Activated naive CD4-positive, alpha-beta T cell treated with anti-CD3 and anti-CD28 coated beads for 36 hours (primary cell): Measurements from ENCODE around the gene ANKIB1. TPM values are rescaled to one million over a fixed set of nuclear protein-coding genes. Genes with fewer than 3 reads are reported as not detected.
"Not testable (repeated sequence)": the region's sequence is repeated elsewhere in the genome, so short reads cannot be mapped to it uniquely, and the experiment has no call there.

ENCODE experiments used
- CTCF ChIA-PET: fragments of 350-600 bp; sonication (Branson Sonifier 250); formaldehyde crosslinking; loops from one replicate; lab custom pipeline; 2021; ENCODE audit warnings: antibody characterized with exemption; lab: Charles Lee
- DNase-seq: peaks from one replicate; pipeline ENCODE4 v3.0.0-alpha.2; 2020
- H3K27ac Mint-ChIP-seq: one replicate; pipeline ENCODE4 v1.8.0; 2021; ENCODE audit warnings: mild to moderate bottlenecking, mixed read lengths
- H3K27me3 Mint-ChIP-seq: one replicate; pipeline ENCODE4 v1.8.0; 2021; ENCODE audit warnings: low read depth, mixed read lengths
- H3K36me3 Mint-ChIP-seq: one replicate; pipeline ENCODE4 v1.8.0; 2021; ENCODE audit warnings: low read depth, mixed read lengths
- H3K4me1 Mint-ChIP-seq: one replicate; pipeline ENCODE4 v1.8.0; 2021; ENCODE audit warnings: low read depth, mixed read lengths
- H3K4me3 Mint-ChIP-seq: one replicate; pipeline ENCODE4 v1.8.0; 2021; ENCODE audit warnings: mild to moderate bottlenecking, moderate library complexity, mixed read lengths
- H3K9me3 Mint-ChIP-seq: one replicate; pipeline ENCODE4 v1.8.0; 2021; ENCODE audit warnings: mixed read lengths
- intact Hi-C: fragments of 100-400 bp; cut with micrococcal nuclease; formaldehyde crosslinking; loops from one replicate; pipeline ENCODE4 v1.15.1; 2023
- total RNA-seq, 2 experiments: library from RNA; stranded (reverse); gene quantifications; one replicate each; pipeline ENCODE4 v1.2.3, GENCODE V29; 2021

The ANKIB1 gene
- total RNA-seq, 2 experiments from 2014 or later: 37.9 to 38.4 TPM

GRCh38 chr7:92336662-92337340, 91.0 kb downstream of the ANKIB1 start:
- intact Hi-C loops: no loop called here
- peaks cover 15% of the 10 kb centered on the region for H3K36me3 Mint-ChIP-seq
- H3K4me1 Mint-ChIP-seq: no peaks in the 10 kb centered on the region
- CTCF ChIA-PET: interaction anchor here (1.2 kb wide), 1 partner anchor 54 kb away, joined by 3 read pairs; no protein-coding TSS in a partner anchor
- H3K27ac Mint-ChIP-seq: no peak overlapping the region
- DNase-seq: no peak
- no peaks in the 10 kb centered on the region for H3K27me3 Mint-ChIP-seq
- H3K9me3 Mint-ChIP-seq: peaks cover 2% of the 10 kb centered on the region
- no peak overlapping the region for H3K4me3 Mint-ChIP-seq

GRCh38 chr7:92340016-92340415, 94.2 kb downstream of the ANKIB1 start:
- intact Hi-C loops: no loop called here
- Mint-ChIP-seq H3K27me3 (no peaks in the 10 kb centered on the region), H3K4me3 (no peak overlapping the region)

GRCh38 chr7:92343714-92344113, 97.9 kb downstream of the ANKIB1 start:
- no peak overlapping the region for H3K27ac Mint-ChIP-seq
- no peak overlapping the region for H3K4me3 Mint-ChIP-seq
- no peak for DNase-seq
- H3K9me3 Mint-ChIP-seq: no peaks in the 10 kb centered on the region
- CTCF ChIA-PET: interaction anchor here (1.2 kb wide), 1 partner anchor 49 kb away, joined by 3 read pairs; no protein-coding TSS in a partner anchor
- H3K36me3 Mint-ChIP-seq: peaks cover 7% of the 10 kb centered on the region
- intact Hi-C loops: no loop called here
- no peaks in the 10 kb centered on the region for H3K27me3 Mint-ChIP-seq
- H3K4me1 Mint-ChIP-seq: no peaks in the 10 kb centered on the region

More at GRCh38 chr7:92340016-92340415, 94.2 kb downstream of the ANKIB1 start:
- H3K27ac Mint-ChIP-seq: no peak overlapping the region
- peaks cover 7% of the 10 kb centered on the region for H3K36me3 Mint-ChIP-seq
- CTCF ChIA-PET: no interaction called here
- DNase-seq: no peak
- H3K9me3 Mint-ChIP-seq: peaks cover 2% of the 10 kb centered on the region
- H3K4me1 Mint-ChIP-seq: no peaks in the 10 kb centered on the region

- Mint-ChIP-seq H3K36me3 (peaks cover 19% of the 10 kb centered on the region), H3K9me3 (no peaks in the 10 kb centered on the region), H3K27me3 (no peaks in the 10 kb centered on the region), H3K4me1 (no peaks in the 10 kb centered on the region), H3K27ac (no peak overlapping the region), H3K4me3 (no peak overlapping the region)
- intact Hi-C loops: no loop called here
- CTCF ChIA-PET: no interaction called here
- DNase-seq: no peak
These were observed 106.2 kb downstream of the ANKIB1 start for GRCh38 chr7:92352009-92352408.

GRCh38 chr7:92354214-92354613, 108.4 kb downstream of the ANKIB1 start:
- DNase-seq: no peak
- Mint-ChIP-seq H3K27me3 (no peaks in the 10 kb centered on the region), H3K27ac (no peak overlapping the region), H3K4me3 (no peak overlapping the region), H3K9me3 (no peaks in the 10 kb centered on the region), H3K36me3 (peaks cover 27% of the 10 kb centered on the region), H3K4me1 (no peaks in the 10 kb centered on the region)
- CTCF ChIA-PET: interaction anchor here (0.5 kb wide), 1 partner anchor 687 kb away, joined by 3 read pairs; no protein-coding TSS in a partner anchor
- intact Hi-C loops: no loop called here

- peaks cover 28% of the 10 kb centered on the region for H3K36me3 Mint-ChIP-seq
- H3K27ac Mint-ChIP-seq: no peak overlapping the region
- H3K4me1 Mint-ChIP-seq: no peaks in the 10 kb centered on the region
- H3K9me3 Mint-ChIP-seq: no peaks in the 10 kb centered on the region
- no peak overlapping the region for H3K4me3 Mint-ChIP-seq
- DNase-seq: no peak
- CTCF ChIA-PET: interaction anchor here (0.6 to 1.0 kb wide), 2 partner anchors 38 to 240 kb away, joined by 3 read pairs; no protein-coding TSS in a partner anchor
- intact Hi-C loops: no loop called here
- no peaks in the 10 kb centered on the region for H3K27me3 Mint-ChIP-seq
These were observed 110.6 kb downstream of the ANKIB1 start for GRCh38 chr7:92356406-92356805.

- no peak for DNase-seq
- H3K27ac Mint-ChIP-seq: no peak overlapping the region
- H3K4me1 Mint-ChIP-seq: no peaks in the 10 kb centered on the region
- no peaks in the 10 kb centered on the region for H3K9me3 Mint-ChIP-seq
- H3K36me3 Mint-ChIP-seq: peaks cover 27% of the 10 kb centered on the region
- H3K27me3 Mint-ChIP-seq: no peaks in the 10 kb centered on the region
- intact Hi-C loops: no loop called here
- no peak overlapping the region for H3K4me3 Mint-ChIP-seq
- CTCF ChIA-PET: interaction anchor here (0.6 kb wide), 1 partner anchor 241 kb away, joined by 3 read pairs; no protein-coding TSS in a partner anchor
These were observed 111.5 kb downstream of the ANKIB1 start for GRCh38 chr7:92357260-92357659.

- H3K9me3 Mint-ChIP-seq, H3K27me3 Mint-ChIP-seq, intact Hi-C loops, H3K4me3 Mint-ChIP-seq, DNase-seq, H3K4me1 Mint-ChIP-seq, H3K27ac Mint-ChIP-seq, CTCF ChIA-PET: not testable (repeated sequence)
- H3K36me3 Mint-ChIP-seq: peaks cover 27% of the 10 kb centered on the region
These were observed 113.4 kb downstream of the ANKIB1 start for GRCh38 chr7:92359179-92359578.

- Mint-ChIP-seq H3K27me3 (no peaks in the 10 kb centered on the region), H3K36me3 (peaks cover 30% of the 10 kb centered on the region), H3K9me3 (no peaks in the 10 kb centered on the region), H3K4me1 (no peaks in the 10 kb centered on the region), H3K27ac (no peak overlapping the region), H3K4me3 (no peak overlapping the region)
- CTCF ChIA-PET: no interaction called here
- DNase-seq: no peak
- intact Hi-C loops: no loop called here
These were observed 114.0 kb downstream of the ANKIB1 start for GRCh38 chr7:92359801-92360200.

GRCh38 chr7:92360387-92360786, 114.6 kb downstream of the ANKIB1 start:
- H3K4me1 Mint-ChIP-seq: no peaks in the 10 kb centered on the region
- H3K27me3 Mint-ChIP-seq: no peaks in the 10 kb centered on the region
- intact Hi-C loops: no loop called here
- H3K9me3 Mint-ChIP-seq: no peaks in the 10 kb centered on the region
- peaks cover 31% of the 10 kb centered on the region for H3K36me3 Mint-ChIP-seq
- H3K27ac Mint-ChIP-seq: no peak overlapping the region
- no peak overlapping the region for H3K4me3 Mint-ChIP-seq
- no peak for DNase-seq
- CTCF ChIA-PET: interaction anchor here (1.2 kb wide), 1 partner anchor 183 kb away, joined by 3 read pairs; no protein-coding TSS in a partner anchor

GRCh38 chr7:92362131-92362530, 116.4 kb downstream of the ANKIB1 start:
- Mint-ChIP-seq H3K4me1 (no peaks in the 10 kb centered on the region), H3K4me3 (no peak overlapping the region), H3K27ac (no peak overlapping the region), H3K27me3 (no peaks in the 10 kb centered on the region), H3K9me3 (no peaks in the 10 kb centered on the region), H3K36me3 (peaks cover 32% of the 10 kb centered on the region)
- intact Hi-C loops: no loop called here
- DNase-seq: no peak
- CTCF ChIA-PET: no interaction called here

GRCh38 chr7:92366730-92367129, 121.0 kb downstream of the ANKIB1 start:
- Mint-ChIP-seq H3K9me3 (no peaks in the 10 kb centered on the region), H3K4me3 (no peak overlapping the region), H3K36me3 (peaks cover 28% of the 10 kb centered on the region), H3K27ac (no peak overlapping the region), H3K4me1 (no peaks in the 10 kb centered on the region), H3K27me3 (no peaks in the 10 kb centered on the region)
- CTCF ChIA-PET: interaction anchor here (0.6 to 0.7 kb wide), 2 partner anchors 35 to 188 kb away, joined by 3 read pairs; partner anchors contain the start of gene LRRD1
- no peak for DNase-seq
- intact Hi-C loops: no loop called here

- no peaks in the 10 kb centered on the region for H3K9me3 Mint-ChIP-seq
- H3K27ac Mint-ChIP-seq: no peak overlapping the region
- intact Hi-C loops: no loop called here
- H3K4me1 Mint-ChIP-seq: no peaks in the 10 kb centered on the region
- no peaks in the 10 kb centered on the region for H3K27me3 Mint-ChIP-seq
- CTCF ChIA-PET: interaction anchor here (1.0 kb wide), 1 partner anchor 538 kb away, joined by 5 read pairs; no protein-coding TSS in a partner anchor
- no peak overlapping the region for H3K4me3 Mint-ChIP-seq
- H3K36me3 Mint-ChIP-seq: peaks cover 27% of the 10 kb centered on the region
- no peak for DNase-seq
These were observed 123.0 kb downstream of the ANKIB1 start for GRCh38 chr7:92368741-92369140.
